CD14-positive monocyte (primary cell): ENCODE measurements around the gene SOX21. TPM values are rescaled to one million over a fixed set of nuclear protein-coding genes. Genes with fewer than 3 reads are reported as not detected.

Source experiments
- DNase-seq, 3 donors: peaks; one replicate each; pipeline ENCODE4 v3.0.0-alpha.2; 2011 to 2022
- H2AFZ ChIP-seq: 2 replicates; pipeline ENCODE4 v1.6.0; 2012; ENCODE audit warnings: mild to moderate bottlenecking, low read depth, low read length, inconsistent platforms; ENCODE audit not compliant: insufficient read depth, poor library complexity, severe bottlenecking
- H3K27ac ChIP-seq, 2 donors: 1 replicate in 1 of 2; 2 replicates in 1 of 2; pipeline ENCODE4 v1.5.1; 2012 to 2013; ENCODE audit warnings: low read length in 2 of 2, control low read depth in 1 of 2, inconsistent platforms in 1 of 2, low read depth in 1 of 2, mild to moderate bottlenecking in 1 of 2
- H3K27me3 ChIP-seq, 2 donors: one replicate each; pipeline versions ENCODE4 v1.6.0 to v1.6.1; 2011 to 2013; ENCODE audit warnings: low read length in 2 of 2; ENCODE audit not compliant: control insufficient read depth in 2 of 2, insufficient read depth in 2 of 2
- H3K36me3 ChIP-seq, 2 donors: replicated peaks in 1 of 2; 1 replicate in 1 of 2; 2 replicates in 1 of 2; pipeline versions ENCODE4 v1.5.1 to v1.6.1; 2012 to 2013; ENCODE audit warnings: low read length in 2 of 2, control low read depth in 1 of 2, inconsistent platforms in 1 of 2, mild to moderate bottlenecking in 1 of 2; ENCODE audit not compliant: insufficient read depth in 2 of 2, control insufficient read depth in 1 of 2
- H3K4me1 ChIP-seq, 2 donors: 1 replicate in 1 of 2; 2 replicates in 1 of 2; pipeline versions ENCODE4 v1.5.1 to v1.6.1; 2012 to 2013; ENCODE audit warnings: low read length in 2 of 2, control low read depth in 1 of 2, inconsistent platforms in 1 of 2, mild to moderate bottlenecking in 1 of 2, moderate library complexity in 1 of 2; ENCODE audit not compliant: insufficient read depth in 2 of 2, control insufficient read depth in 1 of 2
- H3K4me2 ChIP-seq: replicated peaks from 2 replicates; pipeline ENCODE3; 2012; ENCODE audit warnings: low read length, moderate library complexity, mild to moderate bottlenecking; ENCODE audit not compliant: poor library complexity, severe bottlenecking; ENCODE audit errors: extremely low read depth
- H3K4me3 ChIP-seq, 3 experiments: fragments of 200-600 bp in 1 of 3; sonication (generic) in 1 of 3; replicated peaks in 1 of 3; 1 replicate in 2 of 3; 2 replicates in 1 of 3; pipeline ENCODE4 v1.5.1; 2011 to 2013; ENCODE audit warnings: low read length in 3 of 3, mild to moderate bottlenecking in 3 of 3, control low read depth in 2 of 3, low read depth in 2 of 3, inconsistent platforms in 1 of 3, moderate library complexity in 1 of 3
- H3K79me2 ChIP-seq: 2 replicates; pipeline ENCODE4 v1.6.0; 2012; ENCODE audit warnings: mild to moderate bottlenecking, control low read depth, inconsistent platforms, low read length, moderate library complexity; ENCODE audit not compliant: insufficient read depth
- H3K9ac ChIP-seq: 2 replicates; pipeline ENCODE4 v1.6.0; 2017; ENCODE audit warnings: low read length, mild to moderate bottlenecking; ENCODE audit not compliant: insufficient read depth, poor library complexity, severe bottlenecking
- H3K9me3 ChIP-seq, 2 donors: replicated peaks in 1 of 2; 1 replicate in 1 of 2; 2 replicates in 1 of 2; pipeline versions ENCODE4 v1.5.1 to v1.6.1; 2012 to 2013; ENCODE audit warnings: low read length in 2 of 2, control low read depth in 1 of 2; ENCODE audit not compliant: control insufficient read depth in 1 of 2, insufficient read depth in 1 of 2
- H4K20me1 ChIP-seq: 2 replicates; pipeline ENCODE4 v1.6.0; 2012; ENCODE audit warnings: mild to moderate bottlenecking, low read length, control low read depth, moderate library complexity; ENCODE audit not compliant: insufficient read depth
- H3K27ac Mint-ChIP-seq, 7 donors: one replicate each; pipeline ENCODE4 v1.8.0; 2020; ENCODE audit warnings: mild to moderate bottlenecking in 7 of 7, mixed read lengths in 7 of 7, moderate library complexity in 6 of 7, inconsistent platforms in 2 of 7
- H3K27me3 Mint-ChIP-seq, 3 donors: one replicate each; pipeline ENCODE4 v1.8.0; 2021 to 2022; ENCODE audit warnings: low read depth in 3 of 3, mild to moderate bottlenecking in 3 of 3, mixed read lengths in 3 of 3, moderate library complexity in 3 of 3, inconsistent platforms in 1 of 3
- H3K36me3 Mint-ChIP-seq, 2 donors: one replicate each; pipeline ENCODE4 v1.8.0; 2020; ENCODE audit warnings: mixed read lengths in 2 of 2, inconsistent platforms in 1 of 2, mild to moderate bottlenecking in 1 of 2
- H3K4me1 Mint-ChIP-seq: one replicate; pipeline ENCODE4 v1.8.0; 2020; ENCODE audit warnings: mild to moderate bottlenecking, mixed read lengths
- H3K4me3 Mint-ChIP-seq, 2 donors: one replicate each; pipeline ENCODE4 v1.8.0; 2020; ENCODE audit warnings: mild to moderate bottlenecking in 2 of 2, mixed read lengths in 2 of 2, moderate library complexity in 1 of 2
- H3K9me3 Mint-ChIP-seq, 7 donors: one replicate each; pipeline ENCODE4 v1.8.0; 2020 to 2022; ENCODE audit warnings: mixed read lengths in 7 of 7, mild to moderate bottlenecking in 6 of 7, moderate library complexity in 6 of 7, inconsistent platforms in 2 of 7
- CTCF ChIP-seq: fragments of 200-600 bp; IDR thresholded peaks from one replicate; pipeline ENCODE4 v1.8.0; 2022; ENCODE audit warnings: antibody characterized with exemption, mild to moderate bottlenecking
- WGBS: methylation state at CpG from one replicate; pipeline ENCODE4 v1.1.5; 2013; ENCODE audit warnings: missing lambda C conversion rate; ENCODE audit not compliant: insufficient coverage; 5-methylcytosine and 5-hydroxymethylcytosine counted together
- intact Hi-C, 2 donors: fragments of 100-400 bp; cut with micrococcal nuclease; formaldehyde crosslinking; loops; one replicate each; pipeline versions ENCODE4 v1.15.0 to v1.15.1; 2023
- polyA plus RNA-seq, 3 donors: library from polyadenylated mRNA; depleted of rRNA in 1 of 3; unstranded in 2 of 3; stranded (reverse) in 1 of 3; fragments of 300-500 nt in 2 of 3; fragments of >200 nt in 1 of 3; fragmentation: Illumina TruSeq in 2 of 3; gene quantifications; 1 replicate in 2 of 3; 2 replicates in 1 of 3; pipeline ENCODE4 v1.2.3, GENCODE V29; 2012 to 2021

Gene SOX21
- polyA plus RNA-seq, 3 donors, result not detected

GRCh38 chr13:94679614-94680013 lies 32.7 kb downstream of the SOX21 start:
- Histone ChIP-seq H4K20me1 (no peaks in the 10 kb centered on the region), H3K27me3 (peaks cover 2 to 6% of the 10 kb centered on the region in 2 donors), H3K4me1 (no peaks in the 10 kb centered on the region), H3K4me2 (no peak overlapping the region), H3K9ac (no peak overlapping the region), H3K9me3 (no peaks in the 10 kb centered on the region), H3K36me3 (no peaks in the 10 kb centered on the region), H3K4me3 (no peak overlapping the region), H2AFZ (no peak overlapping the region), H3K79me2 (no peaks in the 10 kb centered on the region), H3K27ac (no peak overlapping the region)
- intact Hi-C loops, result no loop called here
- no peak for TF ChIP-seq CTCF
- Mint-ChIP-seq H3K4me3 (no peak overlapping the region), H3K9me3 (peaks cover 0 to 4% (median 0%) of the 10 kb centered on the region in 7 donors), H3K27ac (no peak overlapping the region), H3K27me3 (peaks cover 12 to 20% (median 19%) of the 10 kb centered on the region in 3 donors), H3K36me3 (no peaks in the 10 kb centered on the region), H3K4me1 (no peaks in the 10 kb centered on the region)
- WGBS, result 97% methylated on average over 5 of the region's 6 CpGs
- no peak for DNase-seq

GRCh38 chr13:94678845-94679244 lies 33.5 kb downstream of the SOX21 start:
- peaks cover 14 to 20% (median 14%) of the 10 kb centered on the region in 3 donors for H3K27me3 Mint-ChIP-seq

More at GRCh38 chr13:94678845-94679244, 33.5 kb downstream of the SOX21 start:
- DNase-seq, result no peak
- no peaks in the 10 kb centered on the region for H3K36me3 ChIP-seq
- H3K4me2 ChIP-seq, result no peak overlapping the region
- TF ChIP-seq CTCF, result no peak
- H3K9me3 Mint-ChIP-seq, result peaks cover 0 to 4% (median 0%) of the 10 kb centered on the region in 7 donors
- no peak overlapping the region for H3K27ac ChIP-seq
- intact Hi-C loops, result no loop called here
- no peaks in the 10 kb centered on the region for H3K36me3 Mint-ChIP-seq
- H3K4me3 ChIP-seq, result no peak overlapping the region
- no peaks in the 10 kb centered on the region for H3K79me2 ChIP-seq
- no peak overlapping the region for H2AFZ ChIP-seq
- H3K4me1 Mint-ChIP-seq, result no peaks in the 10 kb centered on the region
- WGBS, result no CpG with 5 or more reads among the region's 2 CpGs
- no peak overlapping the region for H3K4me3 Mint-ChIP-seq
- peaks cover 2 to 6% of the 10 kb centered on the region in 2 donors for H3K27me3 ChIP-seq
- H3K27ac Mint-ChIP-seq, result no peak overlapping the region
- no peak overlapping the region for H3K9ac ChIP-seq
- no peaks in the 10 kb centered on the region for H3K4me1 ChIP-seq
- H4K20me1 ChIP-seq, result no peaks in the 10 kb centered on the region
- no peaks in the 10 kb centered on the region for H3K9me3 ChIP-seq
